Choroid plexus epithelial cell (primary cell): ENCODE results near the gene WWOX.

ENCODE experiments used
- DNase-seq: peaks from one replicate; pipeline ENCODE4 v3.0.0-alpha.2; 2010; ENCODE audit warnings: low read depth
- H3K4me3 ChIP-seq: 2 replicates; pipeline ENCODE4 v1.5.1; 2011; ENCODE audit warnings: low read depth, mild to moderate bottlenecking, control low read depth, low read length, moderate library complexity
- TF ChIP-seq, protein P1 (sequence below): conservative IDR thresholded peaks from 2 replicates; pipeline ENCODE4 v1.5.1; 2011; ENCODE audit warnings: low read depth, mild to moderate bottlenecking, control low read depth, inconsistent platforms, low read length, moderate library complexity

The WWOX gene

DNA sequence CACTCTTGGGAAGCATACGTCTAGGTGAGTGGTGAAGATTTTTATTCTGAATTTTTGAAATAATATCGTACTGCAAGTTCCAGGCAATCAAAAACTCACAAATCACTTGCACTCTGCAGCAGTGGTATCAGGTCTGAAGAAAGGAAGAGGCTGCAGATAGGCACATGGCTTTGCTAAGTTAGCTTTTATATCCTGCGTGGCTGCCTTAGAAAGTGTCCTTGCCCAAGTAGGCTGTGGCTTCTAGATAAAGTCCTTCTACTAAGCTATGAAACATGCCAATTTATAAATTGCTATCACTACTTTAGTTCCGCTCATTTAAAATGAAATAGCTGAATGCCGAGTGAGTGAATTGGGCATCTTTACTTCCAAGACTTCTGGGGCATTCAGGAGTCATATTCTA, 17.9 kb downstream of the WWOX start:
- TF ChIP-seq, protein P1, sequence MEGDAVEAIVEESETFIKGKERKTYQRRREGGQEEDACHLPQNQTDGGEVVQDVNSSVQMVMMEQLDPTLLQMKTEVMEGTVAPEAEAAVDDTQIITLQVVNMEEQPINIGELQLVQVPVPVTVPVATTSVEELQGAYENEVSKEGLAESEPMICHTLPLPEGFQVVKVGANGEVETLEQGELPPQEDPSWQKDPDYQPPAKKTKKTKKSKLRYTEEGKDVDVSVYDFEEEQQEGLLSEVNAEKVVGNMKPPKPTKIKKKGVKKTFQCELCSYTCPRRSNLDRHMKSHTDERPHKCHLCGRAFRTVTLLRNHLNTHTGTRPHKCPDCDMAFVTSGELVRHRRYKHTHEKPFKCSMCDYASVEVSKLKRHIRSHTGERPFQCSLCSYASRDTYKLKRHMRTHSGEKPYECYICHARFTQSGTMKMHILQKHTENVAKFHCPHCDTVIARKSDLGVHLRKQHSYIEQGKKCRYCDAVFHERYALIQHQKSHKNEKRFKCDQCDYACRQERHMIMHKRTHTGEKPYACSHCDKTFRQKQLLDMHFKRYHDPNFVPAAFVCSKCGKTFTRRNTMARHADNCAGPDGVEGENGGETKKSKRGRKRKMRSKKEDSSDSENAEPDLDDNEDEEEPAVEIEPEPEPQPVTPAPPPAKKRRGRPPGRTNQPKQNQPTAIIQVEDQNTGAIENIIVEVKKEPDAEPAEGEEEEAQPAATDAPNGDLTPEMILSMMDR: no peak

DNA sequence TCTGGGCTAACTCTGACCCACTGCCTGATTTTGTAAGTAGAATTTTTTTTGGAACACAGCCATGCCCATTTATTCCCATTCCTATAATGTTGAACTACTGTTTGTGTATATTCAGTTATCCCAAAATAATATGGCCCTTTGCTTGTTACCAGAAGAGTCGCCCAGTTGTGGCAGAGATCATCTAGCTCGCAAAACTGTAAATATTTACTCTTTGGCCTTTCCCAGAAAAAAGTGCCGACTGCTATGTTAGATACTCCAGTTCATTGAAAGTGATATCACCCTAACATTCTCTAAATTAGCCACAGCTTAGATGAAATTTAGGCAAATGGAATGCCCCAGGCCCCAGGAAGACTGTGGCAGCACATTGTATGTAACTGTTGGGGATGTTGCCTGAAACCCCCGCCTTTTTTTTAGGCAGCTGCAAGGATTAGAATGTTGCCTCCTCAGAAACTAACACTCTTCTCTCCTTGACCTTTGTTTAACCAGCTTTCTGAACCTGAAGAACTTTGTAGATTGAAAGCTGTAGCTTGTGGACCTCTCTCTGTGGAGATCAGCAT, 19.1 kb downstream of the WWOX start:
- TF ChIP-seq, protein P1: no peak
- H3K4me3 ChIP-seq: no peak overlapping the region
- DNase-seq: no peak

More for the DNA sequence above, 17.9 kb downstream of the WWOX start:
- DNase-seq: no peak
- no peak overlapping the region for H3K4me3 ChIP-seq

DNA sequence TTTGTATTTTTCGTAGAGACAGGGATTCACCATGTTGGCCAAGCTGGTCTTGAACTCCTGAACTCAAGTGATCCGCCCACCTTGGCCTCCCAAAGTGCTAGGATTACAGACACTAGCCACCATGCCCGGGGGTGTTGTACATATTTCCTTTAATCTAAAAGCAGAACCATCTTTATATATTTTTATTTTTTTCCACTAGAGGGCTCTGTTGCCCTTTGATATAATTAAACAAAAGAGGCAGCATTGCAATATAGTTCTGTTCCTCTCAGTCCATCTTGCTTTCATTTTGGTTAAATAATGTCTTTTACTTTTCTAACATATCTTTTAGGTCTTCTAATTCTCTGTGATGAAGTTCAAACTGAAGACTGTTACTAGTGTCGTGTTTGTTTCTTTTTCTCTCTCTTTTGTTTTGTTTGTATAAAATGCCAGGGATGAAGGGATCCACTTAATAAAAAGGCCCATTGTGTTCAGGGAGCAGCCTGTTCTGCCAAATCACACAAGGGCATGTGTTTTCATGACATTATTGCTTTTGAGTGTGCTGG, 23.4 kb downstream of the WWOX start:
- peak; percentile 65 for DNase-seq
- no peak overlapping the region for H3K4me3 ChIP-seq
- TF ChIP-seq, protein P1: peak; percentile 33

DNA sequence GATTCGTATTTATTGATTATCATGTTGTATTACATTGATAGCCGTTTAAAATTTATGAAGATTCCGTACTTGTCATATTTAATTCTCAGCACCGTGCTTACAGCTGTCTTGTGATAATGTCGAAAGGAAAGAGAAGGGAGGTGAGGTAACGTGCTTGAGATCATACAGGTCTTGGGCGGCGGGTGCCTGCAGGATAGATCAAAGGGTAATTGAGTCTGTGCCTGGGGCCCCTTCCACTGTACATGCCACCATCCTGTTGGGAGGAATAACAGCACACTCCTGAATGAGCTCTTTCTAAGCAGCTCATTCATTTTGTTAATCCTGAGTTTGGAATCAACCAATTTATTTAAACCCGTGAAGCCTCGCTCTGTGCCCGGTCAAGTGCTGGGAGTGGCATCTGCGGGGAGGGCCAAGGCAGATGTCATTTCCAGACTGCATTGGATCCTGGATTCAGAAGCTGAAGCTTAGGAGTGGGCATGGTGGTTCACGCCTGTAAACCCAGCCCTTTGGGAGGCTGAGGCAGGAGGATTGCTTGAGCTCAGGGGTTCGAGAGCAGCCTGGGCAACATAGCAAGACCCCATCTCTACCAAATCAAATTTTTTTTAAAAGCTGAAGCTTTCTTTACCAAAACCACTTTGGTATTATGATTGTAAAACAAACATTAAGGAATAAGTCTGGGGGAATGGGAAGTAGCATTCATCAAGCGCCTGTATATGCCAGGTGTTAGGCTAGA, 25.8 kb downstream of the WWOX start:
- DNase-seq: no peak
- no peak overlapping the region for H3K4me3 ChIP-seq
- TF ChIP-seq, protein P1: no peak

DNA sequence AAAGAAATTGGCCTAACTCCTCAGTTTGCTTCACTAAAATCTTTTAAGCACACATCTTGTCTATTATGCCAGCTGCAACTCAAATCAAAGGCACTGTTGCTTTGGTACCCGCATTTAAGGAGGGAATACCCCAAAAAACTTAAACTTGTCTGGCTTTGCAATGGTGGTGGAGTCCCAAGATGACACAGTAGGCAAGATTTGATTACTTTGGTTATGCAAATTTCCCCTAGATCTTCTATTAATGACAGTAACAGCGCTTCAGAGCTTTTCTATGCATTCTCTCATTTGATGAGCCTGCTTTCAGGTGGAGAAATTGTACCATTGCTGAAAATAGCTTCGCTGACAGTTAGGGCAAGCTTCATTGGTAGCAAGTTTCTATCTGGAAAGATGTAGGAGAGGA, 27.2 kb downstream of the WWOX start:
- TF ChIP-seq, protein P1: no peak
- no peak overlapping the region for H3K4me3 ChIP-seq
- no peak for DNase-seq

DNA sequence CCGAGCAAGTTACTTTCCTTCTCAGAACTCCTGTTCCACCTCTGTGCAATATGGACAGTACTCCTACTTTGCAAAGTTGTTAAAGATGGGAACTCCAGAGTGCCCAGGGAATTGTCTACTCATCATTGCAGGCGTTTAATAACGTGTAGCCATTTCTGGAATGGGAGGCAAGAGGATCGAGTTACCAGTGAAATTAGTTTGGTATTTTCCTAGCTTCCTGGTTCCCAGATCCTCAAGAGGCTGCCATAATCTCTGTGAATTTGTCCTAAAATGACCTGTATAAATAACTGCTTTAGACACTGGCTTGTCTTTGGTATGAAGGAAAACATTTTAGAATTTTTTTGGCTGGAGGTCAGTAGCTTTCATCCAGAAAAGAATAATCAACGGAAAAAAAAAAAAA, 27.7 kb downstream of the WWOX start:
- no peak overlapping the region for H3K4me3 ChIP-seq
- peak; percentile 48 for DNase-seq
- TF ChIP-seq, protein P1: no peak

DNA sequence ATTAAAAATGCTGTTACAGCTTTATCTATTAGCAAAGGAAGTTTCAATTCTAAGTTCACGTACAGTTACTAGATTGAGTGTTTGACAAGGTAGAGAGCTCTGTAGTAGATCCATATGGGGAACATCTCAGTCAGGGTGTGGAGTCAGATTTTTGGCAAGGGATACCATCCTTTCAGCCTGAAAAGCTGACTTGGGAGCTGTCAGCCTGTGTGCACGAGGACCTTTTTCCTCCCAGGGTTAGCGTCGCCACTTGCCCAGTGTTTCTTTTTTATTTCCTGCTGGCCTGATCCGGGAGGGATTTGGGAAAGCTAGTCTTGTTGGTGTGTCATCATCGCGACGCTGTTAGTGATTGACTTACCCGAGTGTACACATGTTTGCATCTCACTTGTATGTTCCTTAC, 29.5 kb downstream of the WWOX start:
- TF ChIP-seq, protein P1: no peak
- no peak overlapping the region for H3K4me3 ChIP-seq
- DNase-seq: no peak
